ENCODE data around the gene OR2A12.
"Not testable (repeated sequence)": the region's sequence is repeated elsewhere in the genome, so short reads cannot be mapped to it uniquely, and the experiment has no call there.

Gene OR2A12

GRCh38 chr7:144110272-144110671 lies 24.2 kb downstream of the OR2A12 start:
- TF ChIP-seq, protein P1, sequence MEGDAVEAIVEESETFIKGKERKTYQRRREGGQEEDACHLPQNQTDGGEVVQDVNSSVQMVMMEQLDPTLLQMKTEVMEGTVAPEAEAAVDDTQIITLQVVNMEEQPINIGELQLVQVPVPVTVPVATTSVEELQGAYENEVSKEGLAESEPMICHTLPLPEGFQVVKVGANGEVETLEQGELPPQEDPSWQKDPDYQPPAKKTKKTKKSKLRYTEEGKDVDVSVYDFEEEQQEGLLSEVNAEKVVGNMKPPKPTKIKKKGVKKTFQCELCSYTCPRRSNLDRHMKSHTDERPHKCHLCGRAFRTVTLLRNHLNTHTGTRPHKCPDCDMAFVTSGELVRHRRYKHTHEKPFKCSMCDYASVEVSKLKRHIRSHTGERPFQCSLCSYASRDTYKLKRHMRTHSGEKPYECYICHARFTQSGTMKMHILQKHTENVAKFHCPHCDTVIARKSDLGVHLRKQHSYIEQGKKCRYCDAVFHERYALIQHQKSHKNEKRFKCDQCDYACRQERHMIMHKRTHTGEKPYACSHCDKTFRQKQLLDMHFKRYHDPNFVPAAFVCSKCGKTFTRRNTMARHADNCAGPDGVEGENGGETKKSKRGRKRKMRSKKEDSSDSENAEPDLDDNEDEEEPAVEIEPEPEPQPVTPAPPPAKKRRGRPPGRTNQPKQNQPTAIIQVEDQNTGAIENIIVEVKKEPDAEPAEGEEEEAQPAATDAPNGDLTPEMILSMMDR (IDR thresholded peaks at IDR 0.05) = no peak
- H3K27ac ChIP-seq = no peak overlapping the region
- no peak for DNase-seq (ENCODE audit: low spot score)
- no peak overlapping the region for H3K4me3 ChIP-seq

DNA sequence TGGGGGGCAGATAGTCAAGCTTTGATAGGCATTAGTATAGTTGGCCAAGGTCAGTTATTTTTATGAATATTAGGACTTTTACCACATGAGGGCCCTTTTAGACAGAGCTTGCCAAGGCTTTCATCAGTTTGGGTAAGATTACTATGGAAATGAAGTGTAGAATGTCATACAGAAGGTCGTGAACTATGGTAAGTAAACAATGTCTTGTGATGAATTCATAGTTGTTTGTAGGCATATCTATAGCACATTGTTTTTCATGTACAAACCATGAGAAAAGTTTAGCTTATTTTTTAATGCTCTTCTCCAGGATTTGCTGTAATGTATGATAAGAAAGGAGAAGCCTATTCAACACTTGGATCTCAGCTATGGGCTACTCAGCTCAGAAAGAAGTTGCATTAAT lies 27.6 kb downstream of the OR2A12 start:
- Histone ChIP-seq H3K27ac (no peak overlapping the region), H3K4me3 (no peak overlapping the region)
- TF ChIP-seq, protein P1 (IDR thresholded peaks at IDR 0.05) = no peak
- no peak for DNase-seq (ENCODE audit: low spot score)

- DNase-seq (ENCODE audit: low spot score) = no peak
- H3K27ac ChIP-seq = no peak overlapping the region
- TF ChIP-seq, protein P1 (IDR thresholded peaks at IDR 0.05) = no peak
- H3K4me3 ChIP-seq = no peak overlapping the region
These were observed 32.3 kb downstream of the OR2A12 start for GRCh38 chr7:144118341-144118740.

DNA sequence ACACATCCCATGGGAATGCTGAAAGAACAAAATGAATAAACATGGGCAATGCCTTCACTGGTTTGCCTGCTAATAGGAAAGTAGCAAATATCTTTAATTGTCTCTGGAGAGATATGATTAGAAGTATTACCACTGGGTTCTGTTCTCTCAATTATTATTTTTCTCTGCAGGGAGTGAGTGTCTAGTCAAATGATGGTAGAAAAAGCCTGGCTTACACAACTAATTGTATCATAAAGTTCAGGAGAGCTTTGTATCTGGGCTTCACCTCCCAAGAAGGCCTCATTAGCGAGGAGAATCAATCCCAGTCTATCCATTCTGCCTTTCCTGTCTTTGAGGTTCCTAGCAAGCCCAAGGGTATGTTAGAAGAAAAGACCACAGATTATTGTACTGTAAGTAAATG lies 36.8 kb downstream of the OR2A12 start, which contains the start of gene OR2A14:
Gene OR2A14 (plus strand): TSS at position 301 of the 400 bp plus-strand sequence. CDS start 5,937 bp downstream, outside the sequence.
- H3K27ac ChIP-seq = no peak within 1 kb of the TSS
- TF ChIP-seq, protein P1 (IDR thresholded peaks at IDR 0.05) = no peak
- DNase-seq (ENCODE audit: low spot score) = no peak
- H3K4me3 ChIP-seq = no peak within 1 kb of the TSS

DNA sequence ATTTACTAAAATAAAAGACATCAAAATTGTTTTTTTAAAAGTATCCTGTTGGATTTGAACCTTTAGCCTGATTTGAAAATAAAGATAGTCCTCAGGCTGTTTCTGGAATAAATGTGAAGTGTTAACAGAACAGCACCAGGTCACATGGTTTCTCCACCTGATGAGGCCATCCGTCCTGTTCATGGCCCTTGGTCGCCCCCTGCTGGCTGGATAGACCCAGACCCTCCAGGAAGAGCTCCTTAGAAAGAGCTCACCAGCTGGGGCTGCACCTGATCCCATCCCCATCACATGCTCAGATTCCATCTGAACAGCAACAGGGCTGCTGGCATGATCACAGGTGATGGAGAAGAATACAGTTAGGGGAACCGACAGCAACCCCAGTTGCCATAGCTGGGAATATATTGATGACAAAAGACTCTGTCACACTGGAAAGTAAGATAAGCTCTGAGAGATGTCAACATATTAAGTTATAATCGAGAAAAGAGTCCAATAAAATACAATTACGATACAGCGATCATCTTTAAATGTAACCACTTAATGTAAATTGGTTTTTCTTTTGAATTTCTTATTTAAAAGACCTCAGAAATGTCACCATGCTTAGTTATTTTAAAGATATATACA lies 41.7 kb downstream of the OR2A12 start:
- no peak overlapping the region for H3K27ac ChIP-seq
- DNase-seq (ENCODE audit: low spot score) = no peak
- TF ChIP-seq, protein P1 (IDR thresholded peaks at IDR 0.05) = peak; percentile 55

GRCh38 chr7:144129601-144130000 lies 43.5 kb downstream of the OR2A12 start:
- DNase-seq (ENCODE audit: low spot score); H3K4me3 ChIP-seq: not testable (repeated sequence)

More for the DNA sequence above, 41.7 kb downstream of the OR2A12 start:
- H3K4me3 ChIP-seq = no peak overlapping the region

DNA sequence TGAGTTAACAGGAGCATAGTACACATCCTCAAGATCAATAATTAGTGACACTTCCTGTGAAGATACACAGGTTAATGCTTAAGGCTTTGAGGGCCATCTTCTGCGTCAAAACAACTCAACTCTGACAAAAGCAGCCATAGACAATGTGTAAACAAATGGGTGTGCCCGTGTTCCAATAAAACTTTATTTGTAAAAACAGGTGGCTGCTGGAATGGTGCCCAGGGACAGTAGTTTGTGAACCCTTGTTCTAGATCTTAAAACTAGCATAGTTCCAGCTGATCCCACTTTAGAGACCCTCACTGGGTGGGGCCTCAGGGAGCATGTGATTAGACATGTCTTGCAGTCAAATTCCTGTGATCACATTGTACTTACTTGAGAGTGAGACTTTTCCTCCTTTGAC lies 44.7 kb downstream of the OR2A12 start:
- TF ChIP-seq, protein P1 (IDR thresholded peaks at IDR 0.05) = no peak
- no peak for DNase-seq (ENCODE audit: low spot score)
- Histone ChIP-seq H3K4me3 (no peak overlapping the region), H3K27ac (no peak overlapping the region)

More at GRCh38 chr7:144129601-144130000, 43.5 kb downstream of the OR2A12 start:
- H3K27ac ChIP-seq = not testable (repeated sequence)
